GM18858 (cell line): ENCODE data around the gene CDC25C.
"Not testable (repeated sequence)": the region's sequence is repeated elsewhere in the genome, so short reads cannot be mapped to it uniquely, and the experiment has no call there.

Experiments used
- ATAC-seq: cut with Tn5 transposase; IDR thresholded peaks from one replicate; pipeline ENCODE4 v1.9.1; 2021; ENCODE audit not compliant: unreplicated experiment

The CDC25C gene

DNA sequence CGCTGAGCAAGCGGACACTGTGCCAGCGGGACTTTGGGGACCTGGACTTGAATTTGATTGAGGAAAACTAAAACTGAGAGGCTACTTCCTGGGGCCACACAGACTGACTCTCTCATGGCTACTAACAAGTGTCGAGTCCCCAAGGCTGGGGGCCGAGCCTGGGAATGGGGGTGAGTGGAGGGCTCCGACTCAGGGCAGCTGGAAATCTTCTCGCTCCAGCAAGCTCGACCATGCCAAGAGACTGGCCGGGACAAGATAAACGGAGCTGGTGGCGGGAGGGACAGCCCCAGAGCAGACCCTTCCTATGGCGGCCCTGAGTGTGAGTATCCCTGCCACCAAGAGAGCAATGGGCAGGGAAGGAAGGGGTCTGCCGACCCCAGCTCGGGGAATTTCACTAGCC, 15.3 kb upstream of the CDC25C start:
- ATAC-seq: no peak

GRCh38 chr5:138344887-138345622, 13.5 kb upstream of the CDC25C start:
- no peak for ATAC-seq

DNA sequence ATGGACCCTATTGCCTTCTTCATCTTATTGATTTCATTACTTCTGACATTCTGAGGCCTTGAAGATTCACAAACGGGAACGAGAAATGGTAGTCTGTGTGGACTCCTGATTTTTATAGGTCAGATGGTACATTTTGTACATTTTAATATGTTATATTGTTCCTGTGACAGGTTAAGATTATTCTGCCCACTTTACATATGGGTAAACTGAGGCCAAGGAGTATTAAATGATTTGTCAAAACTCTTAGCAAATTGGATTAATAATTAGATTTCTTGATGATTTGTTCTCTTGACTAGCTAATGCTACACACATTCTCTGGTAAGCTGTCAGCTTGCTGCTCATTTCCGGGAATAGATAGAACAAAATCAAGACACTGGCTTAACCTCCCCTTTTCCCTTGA, 8.4 kb upstream of the CDC25C start:
- no peak for ATAC-seq

DNA sequence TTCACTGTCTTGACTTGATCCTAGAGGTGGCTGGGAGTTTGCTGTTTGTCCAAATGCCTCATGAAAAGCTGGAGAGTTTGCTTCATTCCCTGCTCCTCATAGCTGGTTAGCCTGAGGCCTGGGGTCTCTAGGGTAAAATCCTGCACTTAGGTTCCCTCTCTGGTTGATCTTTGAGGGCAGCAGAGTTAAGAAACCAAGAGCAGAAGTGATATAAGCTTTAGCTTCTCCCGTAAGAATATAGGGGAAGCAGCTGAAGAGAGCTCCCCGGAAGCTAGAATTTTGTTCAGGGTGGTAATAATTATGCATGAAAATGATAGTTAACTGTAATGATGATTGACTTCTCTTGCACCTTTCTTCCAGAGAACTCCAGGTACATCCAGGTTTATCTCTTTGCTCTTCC, 7.9 kb upstream of the CDC25C start:
- no peak for ATAC-seq

GRCh38 chr5:138339091-138339456, 7.5 kb upstream of the CDC25C start:
- ATAC-seq: no peak

GRCh38 chr5:138338411-138339090, 6.9 kb upstream of the CDC25C start:
- no peak for ATAC-seq

DNA sequence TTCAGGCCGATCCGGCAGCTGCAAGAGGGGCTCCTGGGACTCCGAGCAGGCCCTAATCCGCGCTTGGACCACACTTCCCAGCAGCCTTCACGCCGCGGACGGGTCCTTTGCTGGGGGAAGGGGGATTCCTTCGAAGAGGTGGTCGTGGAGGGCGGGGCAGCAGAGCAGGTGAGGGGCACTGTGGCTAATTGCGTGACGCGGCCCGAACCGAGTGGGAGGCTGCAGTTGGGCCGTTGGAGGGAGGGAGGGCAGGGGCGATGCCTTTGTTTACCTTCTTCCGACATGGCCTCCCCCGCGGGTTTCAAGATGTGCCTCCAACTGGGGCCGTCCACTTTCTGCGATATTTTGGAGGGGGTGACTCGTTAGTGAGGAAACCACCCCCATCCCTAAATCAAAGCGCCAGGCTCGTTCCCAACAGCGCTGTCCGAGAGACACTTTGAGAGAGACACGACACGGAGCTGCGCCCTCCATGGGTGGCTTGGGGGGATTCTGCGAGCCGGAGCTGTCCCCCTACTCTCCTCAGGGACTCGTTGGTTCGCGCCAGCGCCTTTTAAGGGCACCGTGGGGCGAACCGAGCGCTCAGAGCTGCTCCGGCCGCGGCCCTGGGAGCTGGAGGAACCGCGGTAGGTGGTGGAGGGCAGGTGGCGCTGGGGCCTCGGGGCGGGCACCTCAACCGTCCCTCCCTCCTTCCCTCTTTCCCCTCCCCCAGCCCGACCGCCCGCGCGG, 6.2 kb upstream of the CDC25C start, which contains the start of gene FAM53C:
Gene FAM53C, plus strand, starts transcription at position 582 of the 726 bp plus-strand sequence. CDS start 3,070 bp downstream, outside the sequence.
- ATAC-seq: peak; percentile 78

DNA sequence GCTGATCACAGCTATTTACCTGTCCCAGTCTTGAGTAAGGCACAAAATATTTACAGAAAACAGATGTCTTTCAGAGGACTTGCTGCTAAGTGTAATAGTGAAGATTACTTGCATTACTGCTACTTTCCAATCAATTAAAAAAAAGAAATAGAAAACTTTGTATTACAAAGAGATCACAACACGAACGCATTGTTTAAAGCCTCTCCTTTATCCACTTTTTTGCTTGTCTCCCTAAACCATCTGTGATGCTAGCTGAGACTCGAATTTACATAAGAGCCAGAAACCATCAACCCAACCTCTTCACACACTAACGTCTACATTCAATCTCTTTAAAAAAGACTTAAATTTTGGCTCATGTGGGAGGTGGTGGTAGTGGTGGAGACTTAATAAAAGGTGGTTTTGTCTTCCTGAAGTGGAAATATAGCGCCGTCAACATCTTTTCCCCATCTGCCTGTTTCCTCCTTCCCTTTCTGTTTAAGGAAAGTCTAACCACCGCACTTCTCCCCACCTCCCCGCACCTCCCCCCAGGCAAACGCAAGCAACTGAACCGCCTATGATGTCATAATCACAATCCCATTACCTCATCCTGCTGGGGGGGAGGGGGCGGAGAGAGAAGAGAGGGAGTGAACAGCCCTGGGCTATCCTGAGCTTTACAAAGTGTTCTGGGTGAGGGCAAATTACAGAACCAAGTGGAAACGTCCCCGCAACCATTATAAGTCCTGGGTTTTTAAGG, 5.5 kb upstream of the CDC25C start:
- ATAC-seq: peak; percentile 12

DNA sequence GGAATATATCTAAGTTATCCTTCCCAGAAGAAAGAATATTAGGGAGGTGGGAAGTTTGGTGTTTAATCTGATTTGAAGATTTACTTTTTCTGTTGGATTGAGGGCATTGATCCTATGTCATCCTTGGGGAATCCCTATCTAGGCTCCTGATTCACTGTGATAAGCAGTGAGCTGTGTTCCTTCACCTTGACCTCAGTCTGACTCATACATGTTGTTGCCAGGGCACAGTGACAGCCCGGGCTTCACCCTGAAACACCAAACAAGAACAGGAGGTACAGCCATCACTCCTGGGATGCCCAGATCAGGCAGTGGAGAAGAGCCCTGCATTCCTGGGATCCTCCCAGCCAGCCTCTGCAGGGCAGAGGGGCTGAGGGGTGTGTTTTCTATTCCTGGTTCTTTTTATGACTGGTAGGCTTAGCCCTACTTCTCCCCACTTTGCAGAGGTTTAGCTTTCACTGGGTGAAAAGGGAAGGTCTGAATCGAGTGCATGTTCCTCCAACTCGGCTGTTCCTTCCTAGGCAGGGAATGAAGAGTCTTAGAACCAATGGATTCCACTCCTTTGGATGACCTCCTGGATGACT, 3.4 kb upstream of the CDC25C start:
- no peak for ATAC-seq

GRCh38 chr5:138330813-138331448, 673 bp downstream of the CDC25C start:
- ATAC-seq: no peak

GRCh38 chr5:138318211-138318610, 13.4 kb downstream of the CDC25C start:
- ATAC-seq: not testable (repeated sequence)

GRCh38 chr5:138316355-138316754, 15.2 kb downstream of the CDC25C start:
- no peak for ATAC-seq

DNA sequence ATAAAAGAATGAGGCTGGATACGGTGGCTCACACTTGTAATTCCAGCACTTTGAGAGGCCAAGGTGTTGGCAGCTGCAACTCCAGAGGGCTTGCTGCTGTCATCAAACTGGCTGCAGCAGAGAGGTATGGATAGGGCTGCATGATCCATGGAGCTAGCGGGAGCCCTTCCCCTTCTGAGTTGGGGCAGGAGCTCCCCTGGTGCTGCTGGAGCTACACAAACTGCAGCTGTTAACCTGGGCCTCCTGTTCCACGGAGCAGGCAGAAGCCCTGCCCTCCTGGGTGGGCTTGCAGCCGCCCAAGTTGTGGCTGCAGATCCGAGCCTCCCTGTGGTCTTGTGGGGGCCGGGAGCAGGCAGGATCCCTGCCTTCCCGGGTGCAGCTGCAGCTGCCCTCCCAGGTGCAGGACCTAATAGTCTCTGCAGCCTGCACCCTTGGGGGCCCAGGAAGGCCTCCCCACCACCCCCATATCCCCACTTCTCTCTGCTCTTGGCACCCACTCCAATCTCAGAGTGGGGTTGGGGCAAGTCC, 15.8 kb downstream of the CDC25C start:
- ATAC-seq: no peak

- ATAC-seq: no peak
Measured at GRCh38 chr5:138305797-138306196, 25.8 kb downstream of the CDC25C start.

- no peak for ATAC-seq
Measured at GRCh38 chr5:138303372-138303771, 28.2 kb downstream of the CDC25C start.

GRCh38 chr5:138289296-138289695, 42.3 kb downstream of the CDC25C start:
- ATAC-seq: no peak

DNA sequence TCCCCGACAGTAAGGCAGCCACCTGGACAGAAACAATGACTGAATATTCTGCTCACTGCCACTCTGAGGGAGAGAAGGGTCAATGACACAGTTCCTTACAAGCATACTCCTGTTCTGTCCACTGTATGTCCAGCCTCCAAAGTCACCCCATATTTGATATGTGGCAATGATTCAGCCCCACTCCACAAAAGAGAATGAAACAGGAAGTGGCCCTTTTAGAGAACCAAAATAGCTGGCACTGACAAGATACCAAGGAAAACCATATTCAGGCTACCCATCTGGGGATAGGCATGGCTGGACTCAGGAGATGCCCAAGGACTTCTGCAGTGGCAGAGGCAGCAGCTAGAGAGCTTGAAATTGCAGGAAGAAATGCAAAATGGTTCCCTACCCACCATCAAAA, 44.4 kb downstream of the CDC25C start:
- ATAC-seq: no peak

- ATAC-seq: no peak
Measured at GRCh38 chr5:138282920-138283742, 48.5 kb downstream of the CDC25C start.

DNA sequence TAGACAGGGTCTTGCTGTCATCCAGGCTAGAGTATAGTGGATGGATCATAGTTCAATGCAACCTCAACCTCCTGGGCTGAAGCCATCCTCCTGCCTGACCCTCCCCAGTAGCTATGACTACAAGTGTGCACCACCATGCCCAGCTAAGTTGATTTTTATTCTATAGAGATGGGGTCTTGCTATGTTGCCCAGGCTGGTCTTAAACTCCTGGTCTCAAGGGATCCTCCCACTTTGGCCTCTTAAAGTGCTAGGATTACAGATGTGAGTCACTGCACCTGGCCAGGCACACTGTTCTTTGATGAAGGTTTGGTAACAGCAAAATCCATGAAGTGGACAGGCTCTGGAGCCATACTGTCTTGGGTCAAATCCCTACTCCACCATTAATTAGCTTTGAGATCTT, 50.7 kb downstream of the CDC25C start:
- no peak for ATAC-seq
